Mucosa of rectum (tissue), 2 donors: ENCODE data around the gene PIEZO2.

ENCODE experiments used
- H3K27ac ChIP-seq, 2 donors: one replicate each; pipeline ENCODE4 v1.7.0; 2013; ENCODE audit warnings: inconsistent platforms in 2 of 2, low read depth in 2 of 2, low read length in 2 of 2
- H3K27me3 ChIP-seq, 2 donors: one replicate each; pipeline ENCODE4 v1.7.0; 2013; ENCODE audit warnings: low read length in 2 of 2; ENCODE audit not compliant: control insufficient read depth in 2 of 2, insufficient read depth in 2 of 2
- H3K36me3 ChIP-seq, 2 donors: one replicate each; pipeline ENCODE4 v1.7.0; 2013; ENCODE audit warnings: low read length in 2 of 2; ENCODE audit not compliant: control insufficient read depth in 2 of 2, insufficient read depth in 2 of 2
- H3K4me1 ChIP-seq, 2 donors: one replicate each; pipeline ENCODE4 v1.7.0; 2013; ENCODE audit warnings: low read length in 2 of 2, mild to moderate bottlenecking in 1 of 2; ENCODE audit not compliant: control insufficient read depth in 2 of 2, insufficient read depth in 2 of 2
- H3K4me3 ChIP-seq, 2 donors: one replicate each; pipeline ENCODE4 v1.7.0; 2013; ENCODE audit warnings: low read length in 2 of 2
- H3K9ac ChIP-seq, 2 donors: one replicate each; pipeline ENCODE4 v1.7.0; 2013; ENCODE audit warnings: low read length in 2 of 2, low read depth in 1 of 2, mild to moderate bottlenecking in 1 of 2
- H3K9me3 ChIP-seq, 2 donors: one replicate each; pipeline ENCODE4 v1.7.0; 2013; ENCODE audit warnings: low read length in 2 of 2; ENCODE audit not compliant: control insufficient read depth in 2 of 2
- donor health status: healthy.
- donor health status: Normal muscosa, but diverticular disease.

Gene PIEZO2

GRCh38 chr18:11020877-11021414 is 128.4 kb downstream of the PIEZO2 start:
- Histone ChIP-seq H3K27me3 (no peaks in the 10 kb centered on the region), H3K4me1 (no peaks in the 10 kb centered on the region), H3K9ac (no peak overlapping the region), H3K36me3 (no peaks in the 10 kb centered on the region), H3K4me3 (no peak overlapping the region), H3K27ac (no peak overlapping the region), H3K9me3 (no peaks in the 10 kb centered on the region)

GRCh38 chr18:11020161-11020853 is 129.1 kb downstream of the PIEZO2 start:
- H3K27me3 ChIP-seq: no peaks in the 10 kb centered on the region
- H3K36me3 ChIP-seq: no peaks in the 10 kb centered on the region
- no peak overlapping the region for H3K9ac ChIP-seq
- H3K9me3 ChIP-seq: no peaks in the 10 kb centered on the region
- no peaks in the 10 kb centered on the region for H3K4me1 ChIP-seq
- H3K27ac ChIP-seq: no peak overlapping the region
- H3K4me3 ChIP-seq: no peak overlapping the region

- Histone ChIP-seq H3K4me3 (no peak overlapping the region), H3K27ac (no peak overlapping the region), H3K4me1 (no peaks in the 10 kb centered on the region), H3K9ac (no peak overlapping the region), H3K9me3 (no peaks in the 10 kb centered on the region), H3K27me3 (no peaks in the 10 kb centered on the region), H3K36me3 (no peaks in the 10 kb centered on the region)
These were observed 129.9 kb downstream of the PIEZO2 start for GRCh38 chr18:11019295-11020105.

GRCh38 chr18:11009869-11010268 is 139.5 kb downstream of the PIEZO2 start:
- H3K27me3 ChIP-seq: peaks cover 0 to 2% of the 10 kb centered on the region in 2 donors
- no peak overlapping the region for H3K9ac ChIP-seq
- H3K27ac ChIP-seq: no peak overlapping the region
- no peak overlapping the region for H3K4me3 ChIP-seq
- H3K4me1 ChIP-seq: peaks cover 0 to 5% of the 10 kb centered on the region in 2 donors
- H3K36me3 ChIP-seq: no peaks in the 10 kb centered on the region
- H3K9me3 ChIP-seq: no peaks in the 10 kb centered on the region

GRCh38 chr18:11009147-11009546 is 140.2 kb downstream of the PIEZO2 start:
- Histone ChIP-seq H3K4me1 (peaks cover 0 to 5% of the 10 kb centered on the region in 2 donors), H3K27me3 (peaks cover 0 to 2% of the 10 kb centered on the region in 2 donors), H3K4me3 (no peak overlapping the region), H3K9me3 (no peaks in the 10 kb centered on the region), H3K36me3 (no peaks in the 10 kb centered on the region), H3K9ac (no peak overlapping the region), H3K27ac (no peak overlapping the region)

GRCh38 chr18:11008505-11008904 is 140.9 kb downstream of the PIEZO2 start:
- no peaks in the 10 kb centered on the region for H3K9me3 ChIP-seq
- H3K27me3 ChIP-seq: peaks cover 0 to 2% of the 10 kb centered on the region in 2 donors
- H3K36me3 ChIP-seq: no peaks in the 10 kb centered on the region
- no peak overlapping the region for H3K9ac ChIP-seq
- no peak overlapping the region for H3K4me3 ChIP-seq
- H3K4me1 ChIP-seq: peaks cover 0 to 5% of the 10 kb centered on the region in 2 donors
- H3K27ac ChIP-seq: no peak overlapping the region

GRCh38 chr18:11005528-11005927 is 143.8 kb downstream of the PIEZO2 start:
- peaks cover 0 to 2% of the 10 kb centered on the region in 2 donors for H3K27me3 ChIP-seq
- peak overlapping the region in 1 of 2 donors; percentile 3 for H3K9ac ChIP-seq
- H3K4me1 ChIP-seq: peaks cover 0 to 5% of the 10 kb centered on the region in 2 donors
- peak overlapping the region in 1 of 2 donors; percentile 55 for H3K27ac ChIP-seq
- no peak overlapping the region for H3K4me3 ChIP-seq
- H3K9me3 ChIP-seq: peaks cover 0 to 2% of the 10 kb centered on the region in 2 donors
- H3K36me3 ChIP-seq: no peaks in the 10 kb centered on the region

- Histone ChIP-seq H3K4me3 (no peak overlapping the region), H3K36me3 (no peaks in the 10 kb centered on the region), H3K9ac (no peak overlapping the region), H3K9me3 (peaks cover 0 to 2% of the 10 kb centered on the region in 2 donors), H3K27ac (peak overlapping the region in 1 of 2 donors; percentile 55), H3K4me1 (peaks cover 0 to 5% of the 10 kb centered on the region in 2 donors), H3K27me3 (peaks cover 0 to 2% of the 10 kb centered on the region in 2 donors)
These were observed 144.4 kb downstream of the PIEZO2 start for GRCh38 chr18:11004951-11005350.

- no peak overlapping the region for H3K27ac ChIP-seq
- H3K36me3 ChIP-seq: no peaks in the 10 kb centered on the region
- H3K4me3 ChIP-seq: no peak overlapping the region
- peaks cover 0 to 2% of the 10 kb centered on the region in 2 donors for H3K9me3 ChIP-seq
- peaks cover 0 to 5% of the 10 kb centered on the region in 2 donors for H3K4me1 ChIP-seq
- H3K27me3 ChIP-seq: peaks cover 0 to 2% of the 10 kb centered on the region in 2 donors
- H3K9ac ChIP-seq: no peak overlapping the region
These were observed 145.1 kb downstream of the PIEZO2 start for GRCh38 chr18:11004294-11004693.

- Histone ChIP-seq H3K36me3 (no peaks in the 10 kb centered on the region), H3K4me1 (peaks cover 0 to 5% of the 10 kb centered on the region in 2 donors), H3K27ac (no peak overlapping the region)
These were observed 146.6 kb downstream of the PIEZO2 start for GRCh38 chr18:11002796-11003195.

More at GRCh38 chr18:11002796-11003195, 146.6 kb downstream of the PIEZO2 start:
- peaks cover 0 to 2% of the 10 kb centered on the region in 2 donors for H3K27me3 ChIP-seq
- H3K4me3 ChIP-seq: no peak overlapping the region
- H3K9me3 ChIP-seq: peaks cover 0 to 2% of the 10 kb centered on the region in 2 donors
- no peak overlapping the region for H3K9ac ChIP-seq
